Activated T-cell treated with anti-CD3 and anti-CD28 coated beads, Interleukin-2, amount 50 U/mL, for 1 hour (primary cell): Measurements from ENCODE around the gene ASCC1.
A peak's percentile ranks its signal among the peaks of the same experiment; 100 is the strongest.

Experiments
- DNase-seq: peaks from one replicate; pipeline ENCODE4 v3.0.0-alpha.2; 2020

Gene ASCC1

GRCh38 chr10:72096115-72097000 is 119.7 kb downstream of the ASCC1 start:
- no peak for DNase-seq

- no peak for DNase-seq
Measured at GRCh38 chr10:72095195-72095594, 120.9 kb downstream of the ASCC1 start.

GRCh38 chr10:72094574-72094973 is 121.5 kb downstream of the ASCC1 start:
- DNase-seq = no peak

GRCh38 chr10:72093450-72093849 is 122.6 kb downstream of the ASCC1 start:
- no peak for DNase-seq

GRCh38 chr10:72092987-72093386 is 123.1 kb downstream of the ASCC1 start:
- DNase-seq = no peak

GRCh38 chr10:72092171-72092924 is 123.7 kb downstream of the ASCC1 start:
- no peak for DNase-seq

GRCh38 chr10:72090326-72090725 is 125.8 kb downstream of the ASCC1 start:
- no peak for DNase-seq

GRCh38 chr10:72089618-72090017 is 126.5 kb downstream of the ASCC1 start:
- no peak for DNase-seq

- DNase-seq = no peak
Measured at GRCh38 chr10:72088889-72089575, 127.0 kb downstream of the ASCC1 start.

- DNase-seq = peak; percentile 78
Measured at GRCh38 chr10:72087969-72088888, 127.8 kb downstream of the ASCC1 start, which contains the start of gene SPOCK2. Gene SPOCK2, minus strand, starts transcription at chr10:72088551. Its CDS starts 223 bp downstream, at chr10:72088328.

- DNase-seq = peak; percentile 62
Measured at GRCh38 chr10:72087392-72087968, 128.6 kb downstream of the ASCC1 start.

- DNase-seq = peak; percentile 72
Measured at GRCh38 chr10:72086466-72087391, 129.3 kb downstream of the ASCC1 start.

GRCh38 chr10:72085864-72086465 is 130.1 kb downstream of the ASCC1 start:
- no peak for DNase-seq

GRCh38 chr10:72085166-72085565 is 130.9 kb downstream of the ASCC1 start:
- DNase-seq = no peak

- DNase-seq = peak; percentile 69
Measured at GRCh38 chr10:72083790-72084459, 132.2 kb downstream of the ASCC1 start.

- DNase-seq = no peak
Measured at GRCh38 chr10:72082856-72083789, 133.0 kb downstream of the ASCC1 start.

GRCh38 chr10:72081772-72082590 is 134.1 kb downstream of the ASCC1 start:
- DNase-seq = no peak
